HEK293 (cell line): ENCODE data around the gene CADPS.

Experiments
- CTCF ChIA-PET: fragments of 350-600 bp; formaldehyde crosslinking; extraction: SDS; loops from one replicate; lab custom pipeline; 2021; ENCODE audit warnings: antibody characterized with exemption; lab: Yijun Ruan, JAX
- POLR2A ChIA-PET: fragments of 300-600 bp; formaldehyde crosslinking; extraction: SDS; loops from one replicate; lab custom pipeline; 2020; ENCODE audit warnings: antibody characterized with exemption, inconsistent platforms; lab: Yijun Ruan, JAX
- H3K27ac ChIP-seq: fragments of 200-500 bp; sonication (Bioruptor generic); 2 replicates; pipeline ENCODE4 v1.5.1; 2014; ENCODE audit warnings: low read depth, low read length, control low read depth, inconsistent platforms; ENCODE audit errors: extremely low read depth
- H3K36me3 ChIP-seq, 2 experiments: fragments of 200-500 bp in 1 of 2; sonication (Bioruptor generic) in 1 of 2; 1 replicate in 1 of 2; 2 replicates in 1 of 2; pipeline ENCODE4 v1.5.1; 2014 to 2017; ENCODE audit warnings: inconsistent platforms in 2 of 2, low read length in 2 of 2; ENCODE audit not compliant: control insufficient read depth in 2 of 2, insufficient read depth in 1 of 2
- H3K4me1 ChIP-seq: fragments of 200-500 bp; sonication (Bioruptor generic); 2 replicates; pipeline ENCODE4 v1.5.1; 2014; ENCODE audit warnings: mild to moderate bottlenecking, low read length, inconsistent platforms; ENCODE audit not compliant: control insufficient read depth, insufficient read depth
- H3K4me3 ChIP-seq: 2 replicates; pipeline ENCODE4 v1.5.1; 2011; ENCODE audit warnings: low read depth, mild to moderate bottlenecking, control low read depth, low read length, moderate library complexity
- H3K9me3 ChIP-seq: fragments of 200-500 bp; sonication (Bioruptor generic); 2 replicates; pipeline ENCODE4 v1.5.1; 2014; ENCODE audit warnings: low read depth, low read length, inconsistent platforms; ENCODE audit not compliant: control insufficient read depth, insufficient read depth
- MEIS1 ChIP-seq: sonication (generic); formaldehyde crosslinking; IDR thresholded peaks from 2 replicates; pipeline ENCODE4 v1.8.1; 2022; ENCODE audit warnings: missing genetic modification reagents, mild to moderate bottlenecking, borderline replicate concordance
- SCRT2 ChIP-seq: fragments of 450-650 bp; formaldehyde crosslinking; IDR thresholded peaks from 2 replicates; pipeline ENCODE4 v1.5.1; 2016; ENCODE audit warnings: missing biosample characterization, missing genetic modification characterization
- SP3 ChIP-seq: fragments of 450-650 bp; formaldehyde crosslinking; IDR thresholded peaks from 2 replicates; pipeline ENCODE4 v1.5.1; 2016; ENCODE audit warnings: missing biosample characterization, missing genetic modification characterization
- ZBTB1 ChIP-seq: fragments of 450-650 bp; formaldehyde crosslinking; IDR thresholded peaks from 2 replicates; pipeline ENCODE4 v1.5.1; 2016; ENCODE audit warnings: missing biosample characterization, missing genetic modification characterization
- ZNF157 ChIP-seq: fragments of 450-650 bp; formaldehyde crosslinking; IDR thresholded peaks from 2 replicates; pipeline ENCODE4 v1.5.1; 2016; ENCODE audit warnings: missing biosample characterization, missing genetic modification characterization
- ZNF302 ChIP-seq: fragments of 450-650 bp; formaldehyde crosslinking; IDR thresholded peaks from 2 replicates; pipeline ENCODE4 v1.5.1; 2016; ENCODE audit warnings: missing biosample characterization, missing genetic modification characterization, low read depth
- ZNF560 ChIP-seq: fragments of 450-650 bp; formaldehyde crosslinking; IDR thresholded peaks from 2 replicates; pipeline ENCODE4 v1.5.1; 2017; ENCODE audit warnings: missing biosample characterization, missing genetic modification characterization, borderline replicate concordance
- ZNF654 ChIP-seq: fragments of 450-650 bp; formaldehyde crosslinking; IDR thresholded peaks from 2 replicates; pipeline ENCODE4 v1.5.1; 2016; ENCODE audit warnings: low read depth, missing biosample characterization, missing genetic modification characterization
- TF ChIP-seq, protein P1 (sequence below): fragments of 450-650 bp; formaldehyde crosslinking; IDR thresholded peaks from 2 replicates; pipeline ENCODE4 v1.5.1; 2016; ENCODE audit warnings: missing biosample characterization, missing genetic modification characterization
- TF ChIP-seq, protein P2 (sequence below): fragments of 450-650 bp; formaldehyde crosslinking; IDR thresholded peaks from 2 replicates; pipeline ENCODE4 v1.5.1; 2016; ENCODE audit warnings: missing biosample characterization, missing genetic modification characterization
- TF ChIP-seq, protein P3 (sequence below): sonication (generic); formaldehyde crosslinking; IDR thresholded peaks from 2 replicates; pipeline ENCODE4 v1.8.1; 2022; ENCODE audit warnings: mild to moderate bottlenecking, moderate library complexity, missing genetic modification reagents
- TF ChIP-seq, protein P4 (sequence below): fragments of 450-650 bp; formaldehyde crosslinking; IDR thresholded peaks from 2 replicates; pipeline ENCODE4 v1.5.1; 2016; ENCODE audit warnings: missing biosample characterization, missing genetic modification characterization, low read depth
- TF ChIP-seq, protein P5 (sequence below): fragments of 450-650 bp; formaldehyde crosslinking; IDR thresholded peaks from 2 replicates; pipeline ENCODE4 v1.5.1; 2017; ENCODE audit warnings: missing biosample characterization, missing genetic modification characterization
- TF ChIP-seq, protein P6 (sequence below): fragments of 450-650 bp; formaldehyde crosslinking; IDR thresholded peaks from 2 replicates; pipeline ENCODE4 v1.5.1; 2016; ENCODE audit warnings: missing biosample characterization, missing genetic modification characterization
- TF ChIP-seq, protein P7 (sequence below): fragments of 450-650 bp; formaldehyde crosslinking; conservative IDR thresholded peaks from 2 replicates; pipeline ENCODE4 v1.5.1; 2016; ENCODE audit warnings: low read depth, missing biosample characterization, missing genetic modification characterization

Gene CADPS

DNA sequence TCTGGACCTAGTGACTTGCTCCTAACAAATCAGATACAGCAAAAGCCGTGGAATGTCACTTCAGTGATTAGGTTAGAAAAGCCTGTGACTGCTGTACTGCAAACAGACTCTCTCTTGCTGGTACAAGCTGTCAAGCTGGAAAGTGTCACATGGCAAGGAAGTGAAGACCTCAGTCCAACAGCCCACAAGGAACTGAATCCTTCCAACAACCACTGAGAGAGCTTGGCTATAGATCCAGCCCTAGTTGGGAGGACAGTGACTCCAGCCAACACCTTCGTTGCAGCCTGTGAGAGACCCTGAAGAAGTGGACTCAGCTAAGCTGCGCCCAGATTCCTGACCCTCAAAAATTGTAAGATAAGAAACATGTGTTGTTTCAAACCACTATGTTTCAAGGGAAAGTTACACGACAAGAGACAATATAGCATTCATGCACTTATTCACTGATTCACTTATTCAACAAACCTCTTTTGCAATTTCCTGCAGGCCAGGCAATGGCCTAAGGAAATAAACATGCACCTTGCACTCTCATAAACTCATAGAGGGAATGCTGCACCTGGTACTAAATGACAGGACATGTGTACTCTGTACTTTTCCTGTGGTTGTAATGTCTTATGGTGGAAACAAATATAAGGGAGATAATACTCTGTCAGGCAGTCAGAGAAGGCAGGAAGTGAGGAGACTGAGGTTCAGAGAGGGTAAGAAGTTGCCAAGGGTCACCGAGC, 142.9 kb downstream of the CADPS start:
- no peaks in the 10 kb centered on the region for H3K4me1 ChIP-seq
- H3K36me3 ChIP-seq: no peaks in the 10 kb centered on the region
- TF ChIP-seq, protein P1, sequence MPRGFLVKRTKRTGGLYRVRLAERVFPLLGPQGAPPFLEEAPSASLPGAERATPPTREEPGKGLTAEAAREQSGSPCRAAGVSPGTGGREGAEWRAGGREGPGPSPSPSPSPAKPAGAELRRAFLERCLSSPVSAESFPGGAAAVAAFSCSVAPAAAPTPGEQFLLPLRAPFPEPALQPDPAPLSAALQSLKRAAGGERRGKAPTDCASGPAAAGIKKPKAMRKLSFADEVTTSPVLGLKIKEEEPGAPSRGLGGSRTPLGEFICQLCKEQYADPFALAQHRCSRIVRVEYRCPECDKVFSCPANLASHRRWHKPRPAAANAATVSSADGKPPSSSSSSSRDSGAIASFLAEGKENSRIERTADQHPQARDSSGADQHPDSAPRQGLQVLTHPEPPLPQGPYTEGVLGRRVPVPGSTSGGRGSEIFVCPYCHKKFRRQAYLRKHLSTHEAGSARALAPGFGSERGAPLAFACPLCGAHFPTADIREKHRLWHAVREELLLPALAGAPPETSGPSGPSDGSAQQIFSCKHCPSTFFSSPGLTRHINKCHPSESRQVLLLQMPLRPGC: no peak
- TF ChIP-seq, protein P2, sequence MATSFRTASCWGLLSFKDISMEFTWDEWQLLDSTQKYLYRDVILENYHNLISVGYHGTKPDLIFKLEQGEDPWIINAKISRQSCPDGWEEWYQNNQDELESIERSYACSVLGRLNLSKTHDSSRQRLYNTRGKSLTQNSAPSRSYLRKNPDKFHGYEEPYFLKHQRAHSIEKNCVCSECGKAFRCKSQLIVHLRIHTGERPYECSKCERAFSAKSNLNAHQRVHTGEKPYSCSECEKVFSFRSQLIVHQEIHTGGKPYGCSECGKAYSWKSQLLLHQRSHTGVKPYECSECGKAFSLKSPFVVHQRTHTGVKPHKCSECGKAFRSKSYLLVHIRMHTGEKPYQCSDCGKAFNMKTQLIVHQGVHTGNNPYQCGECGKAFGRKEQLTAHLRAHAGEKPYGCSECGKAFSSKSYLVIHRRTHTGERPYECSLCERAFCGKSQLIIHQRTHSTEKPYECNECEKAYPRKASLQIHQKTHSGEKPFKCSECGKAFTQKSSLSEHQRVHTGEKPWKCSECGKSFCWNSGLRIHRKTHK (tag by site-specific recombination): no peak
- TF ChIP-seq ZNF654 (tag by site-specific recombination) (no peak), ZNF560 (no peak), ZNF302 (tag by site-specific recombination) (no peak), SP3 (tag by site-specific recombination) (no peak), ZBTB1 (tag by site-specific recombination) (no peak), ZNF157 (tag by site-specific recombination) (no peak), MEIS1 (CRISPR knock-in tag) (no peak), SCRT2 (tag by site-specific recombination) (no peak)
- TF ChIP-seq, protein P3, sequence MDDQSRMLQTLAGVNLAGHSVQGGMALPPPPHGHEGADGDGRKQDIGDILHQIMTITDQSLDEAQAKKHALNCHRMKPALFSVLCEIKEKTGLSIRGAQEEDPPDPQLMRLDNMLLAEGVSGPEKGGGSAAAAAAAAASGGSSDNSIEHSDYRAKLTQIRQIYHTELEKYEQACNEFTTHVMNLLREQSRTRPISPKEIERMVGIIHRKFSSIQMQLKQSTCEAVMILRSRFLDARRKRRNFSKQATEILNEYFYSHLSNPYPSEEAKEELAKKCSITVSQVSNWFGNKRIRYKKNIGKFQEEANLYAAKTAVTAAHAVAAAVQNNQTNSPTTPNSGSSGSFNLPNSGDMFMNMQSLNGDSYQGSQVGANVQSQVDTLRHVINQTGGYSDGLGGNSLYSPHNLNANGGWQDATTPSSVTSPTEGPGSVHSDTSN (CRISPR knock-in tag): no peak
- TF ChIP-seq, protein P4, sequence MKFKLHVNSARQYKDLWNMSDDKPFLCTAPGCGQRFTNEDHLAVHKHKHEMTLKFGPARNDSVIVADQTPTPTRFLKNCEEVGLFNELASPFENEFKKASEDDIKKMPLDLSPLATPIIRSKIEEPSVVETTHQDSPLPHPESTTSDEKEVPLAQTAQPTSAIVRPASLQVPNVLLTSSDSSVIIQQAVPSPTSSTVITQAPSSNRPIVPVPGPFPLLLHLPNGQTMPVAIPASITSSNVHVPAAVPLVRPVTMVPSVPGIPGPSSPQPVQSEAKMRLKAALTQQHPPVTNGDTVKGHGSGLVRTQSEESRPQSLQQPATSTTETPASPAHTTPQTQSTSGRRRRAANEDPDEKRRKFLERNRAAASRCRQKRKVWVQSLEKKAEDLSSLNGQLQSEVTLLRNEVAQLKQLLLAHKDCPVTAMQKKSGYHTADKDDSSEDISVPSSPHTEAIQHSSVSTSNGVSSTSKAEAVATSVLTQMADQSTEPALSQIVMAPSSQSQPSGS (tag by site-specific recombination): no peak
- TF ChIP-seq, protein P5, sequence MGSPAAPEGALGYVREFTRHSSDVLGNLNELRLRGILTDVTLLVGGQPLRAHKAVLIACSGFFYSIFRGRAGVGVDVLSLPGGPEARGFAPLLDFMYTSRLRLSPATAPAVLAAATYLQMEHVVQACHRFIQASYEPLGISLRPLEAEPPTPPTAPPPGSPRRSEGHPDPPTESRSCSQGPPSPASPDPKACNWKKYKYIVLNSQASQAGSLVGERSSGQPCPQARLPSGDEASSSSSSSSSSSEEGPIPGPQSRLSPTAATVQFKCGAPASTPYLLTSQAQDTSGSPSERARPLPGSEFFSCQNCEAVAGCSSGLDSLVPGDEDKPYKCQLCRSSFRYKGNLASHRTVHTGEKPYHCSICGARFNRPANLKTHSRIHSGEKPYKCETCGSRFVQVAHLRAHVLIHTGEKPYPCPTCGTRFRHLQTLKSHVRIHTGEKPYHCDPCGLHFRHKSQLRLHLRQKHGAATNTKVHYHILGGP: no peak
- TF ChIP-seq, protein P6, sequence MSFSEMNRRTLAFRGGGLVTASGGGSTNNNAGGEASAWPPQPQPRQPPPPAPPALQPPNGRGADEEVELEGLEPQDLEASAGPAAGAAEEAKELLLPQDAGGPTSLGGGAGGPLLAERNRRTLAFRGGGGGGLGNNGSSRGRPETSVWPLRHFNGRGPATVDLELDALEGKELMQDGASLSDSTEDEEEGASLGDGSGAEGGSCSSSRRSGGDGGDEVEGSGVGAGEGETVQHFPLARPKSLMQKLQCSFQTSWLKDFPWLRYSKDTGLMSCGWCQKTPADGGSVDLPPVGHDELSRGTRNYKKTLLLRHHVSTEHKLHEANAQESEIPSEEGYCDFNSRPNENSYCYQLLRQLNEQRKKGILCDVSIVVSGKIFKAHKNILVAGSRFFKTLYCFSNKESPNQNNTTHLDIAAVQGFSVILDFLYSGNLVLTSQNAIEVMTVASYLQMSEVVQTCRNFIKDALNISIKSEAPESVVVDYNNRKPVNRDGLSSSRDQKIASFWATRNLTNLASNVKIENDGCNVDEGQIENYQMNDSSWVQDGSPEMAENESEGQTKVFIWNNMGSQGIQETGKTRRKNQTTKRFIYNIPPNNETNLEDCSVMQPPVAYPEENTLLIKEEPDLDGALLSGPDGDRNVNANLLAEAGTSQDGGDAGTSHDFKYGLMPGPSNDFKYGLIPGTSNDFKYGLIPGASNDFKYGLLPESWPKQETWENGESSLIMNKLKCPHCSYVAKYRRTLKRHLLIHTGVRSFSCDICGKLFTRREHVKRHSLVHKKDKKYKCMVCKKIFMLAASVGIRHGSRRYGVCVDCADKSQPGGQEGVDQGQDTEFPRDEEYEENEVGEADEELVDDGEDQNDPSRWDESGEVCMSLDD (tag by site-specific recombination): no peak
- no peak overlapping the region for H3K27ac ChIP-seq
- ChIA-PET POLR2A (no interaction called here), CTCF (no interaction called here)
- no peaks in the 10 kb centered on the region for H3K9me3 ChIP-seq
- H3K4me3 ChIP-seq: no peak overlapping the region

DNA sequence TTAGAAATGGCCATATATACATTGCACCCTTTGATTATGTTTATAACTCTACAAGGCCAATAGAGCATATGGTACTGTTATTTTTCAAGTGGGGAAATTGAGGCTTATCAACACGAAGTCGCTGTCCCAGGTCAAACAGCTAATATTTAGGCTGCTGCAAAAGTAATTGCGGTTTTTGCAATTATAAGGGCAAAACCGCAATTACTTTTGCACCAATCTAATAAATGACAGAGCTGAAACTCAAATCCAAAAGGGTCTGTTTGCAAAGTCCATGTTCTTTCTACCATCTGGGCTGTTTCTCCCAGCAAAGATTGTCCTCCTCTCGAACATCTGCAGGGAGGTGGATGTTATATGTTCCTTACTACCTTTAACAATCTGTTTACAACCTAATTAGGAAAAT, 147.2 kb downstream of the CADPS start:
- Histone ChIP-seq H3K36me3 (no peaks in the 10 kb centered on the region), H3K9me3 (no peaks in the 10 kb centered on the region), H3K4me3 (no peak overlapping the region), H3K4me1 (no peaks in the 10 kb centered on the region), H3K27ac (no peak overlapping the region)
- ChIA-PET CTCF (no interaction called here), POLR2A (no interaction called here)
- TF ChIP-seq, protein P7, sequence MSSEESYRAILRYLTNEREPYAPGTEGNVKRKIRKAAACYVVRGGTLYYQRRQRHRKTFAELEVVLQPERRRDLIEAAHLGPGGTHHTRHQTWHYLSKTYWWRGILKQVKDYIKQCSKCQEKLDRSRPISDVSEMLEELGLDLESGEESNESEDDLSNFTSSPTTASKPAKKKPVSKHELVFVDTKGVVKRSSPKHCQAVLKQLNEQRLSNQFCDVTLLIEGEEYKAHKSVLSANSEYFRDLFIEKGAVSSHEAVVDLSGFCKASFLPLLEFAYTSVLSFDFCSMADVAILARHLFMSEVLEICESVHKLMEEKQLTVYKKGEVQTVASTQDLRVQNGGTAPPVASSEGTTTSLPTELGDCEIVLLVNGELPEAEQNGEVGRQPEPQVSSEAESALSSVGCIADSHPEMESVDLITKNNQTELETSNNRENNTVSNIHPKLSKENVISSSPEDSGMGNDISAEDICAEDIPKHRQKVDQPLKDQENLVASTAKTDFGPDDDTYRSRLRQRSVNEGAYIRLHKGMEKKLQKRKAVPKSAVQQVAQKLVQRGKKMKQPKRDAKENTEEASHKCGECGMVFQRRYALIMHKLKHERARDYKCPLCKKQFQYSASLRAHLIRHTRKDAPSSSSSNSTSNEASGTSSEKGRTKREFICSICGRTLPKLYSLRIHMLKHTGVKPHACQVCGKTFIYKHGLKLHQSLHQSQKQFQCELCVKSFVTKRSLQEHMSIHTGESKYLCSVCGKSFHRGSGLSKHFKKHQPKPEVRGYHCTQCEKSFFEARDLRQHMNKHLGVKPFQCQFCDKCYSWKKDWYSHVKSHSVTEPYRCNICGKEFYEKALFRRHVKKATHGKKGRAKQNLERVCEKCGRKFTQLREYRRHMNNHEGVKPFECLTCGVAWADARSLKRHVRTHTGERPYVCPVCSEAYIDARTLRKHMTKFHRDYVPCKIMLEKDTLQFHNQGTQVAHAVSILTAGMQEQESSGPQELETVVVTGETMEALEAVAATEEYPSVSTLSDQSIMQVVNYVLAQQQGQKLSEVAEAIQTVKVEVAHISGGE: no peak
